A204.1 (cell line): ENCODE results near the gene PCBP3.
"Not testable (repeated sequence)": the region's sequence is repeated elsewhere in the genome, so short reads cannot be mapped to it uniquely, and the experiment has no call there.

Experiments used
- FAIRE-seq: peaks from 2 replicates; lab custom pipeline; 2012; peaks lifted over from hg19 to GRCh38; lab: Jason Lieb, UNC

PCBP3 gene

GRCh38 chr21:45970674-45971615, 327.4 kb downstream of the PCBP3 start:
- no peak for FAIRE-seq

- no peak for FAIRE-seq
Observed at GRCh38 chr21:45971616-45972352, 328.3 kb downstream of the PCBP3 start.

GRCh38 chr21:45972353-45972715, 328.8 kb downstream of the PCBP3 start:
- FAIRE-seq = no peak

DNA sequence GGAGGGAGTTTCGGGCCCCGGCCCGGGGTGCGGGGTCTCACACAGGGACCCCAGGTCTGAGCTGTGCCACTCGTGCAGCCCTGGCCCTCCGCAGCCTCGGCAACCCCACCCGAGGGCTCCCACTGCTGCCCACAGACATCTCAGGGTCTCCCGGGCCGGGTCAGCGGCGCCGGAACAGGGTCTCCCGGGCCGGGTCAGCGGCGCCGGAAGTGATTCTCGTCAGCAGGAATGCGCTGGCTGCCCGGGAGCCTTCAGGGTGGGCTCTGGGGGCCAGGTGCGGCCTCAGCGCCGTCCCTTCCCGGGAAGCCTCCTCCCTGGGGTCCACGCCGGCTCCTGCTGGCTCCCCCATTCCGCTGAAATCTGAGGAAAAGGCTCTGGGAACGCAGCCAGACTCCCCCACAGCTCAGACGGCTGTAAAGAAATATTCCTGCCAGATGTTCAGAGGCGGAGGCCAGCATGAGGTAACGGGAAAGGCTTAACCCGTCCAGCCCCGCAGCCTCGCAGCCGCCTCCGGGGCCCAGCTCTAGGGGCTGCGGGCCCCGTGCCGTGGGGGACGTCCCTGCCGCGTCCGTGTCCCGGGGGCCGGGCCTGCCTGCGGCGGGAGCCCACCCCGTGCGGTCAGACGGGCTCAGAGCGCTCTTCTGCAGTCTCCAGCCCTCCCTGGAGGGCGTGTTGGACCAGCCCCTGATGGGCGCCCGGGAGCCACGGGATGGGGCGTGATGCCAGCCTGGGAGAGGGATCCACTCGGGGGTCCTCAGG, 329.4 kb downstream of the PCBP3 start:
- FAIRE-seq = no peak

DNA sequence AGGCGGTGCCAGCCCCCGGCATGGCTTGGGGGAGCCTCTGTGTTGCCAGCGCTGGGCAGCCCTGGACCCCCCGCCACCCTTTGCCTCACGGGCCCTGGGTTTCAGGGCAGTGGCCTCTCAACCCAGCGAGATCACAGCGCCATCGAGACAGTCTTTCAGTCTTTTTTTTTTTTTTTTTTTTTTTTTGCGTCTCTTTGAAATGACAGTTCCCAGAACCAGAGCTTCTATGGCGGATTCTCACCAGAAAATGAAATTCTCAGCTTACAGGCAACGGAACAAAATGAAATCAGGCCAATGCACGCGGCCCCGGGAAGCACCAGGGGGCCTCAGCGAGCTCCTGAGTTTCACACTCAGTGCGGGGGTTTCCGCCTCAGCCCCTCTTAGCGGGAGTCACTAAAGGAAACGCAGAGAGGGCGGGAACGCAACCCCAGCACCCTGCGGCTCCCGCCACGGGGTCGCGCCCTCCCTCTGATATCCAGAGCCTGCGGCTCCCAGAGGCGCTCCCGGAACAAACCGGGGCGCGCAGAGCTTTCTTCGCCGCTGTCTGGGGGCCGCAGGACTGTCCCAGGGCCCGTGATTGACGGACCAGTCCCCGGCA, 330.0 kb downstream of the PCBP3 start:
- no peak for FAIRE-seq

- FAIRE-seq = no peak
Observed at GRCh38 chr21:45974073-45975019, 330.8 kb downstream of the PCBP3 start.

- no peak for FAIRE-seq
Observed at GRCh38 chr21:45975020-45975666, 331.6 kb downstream of the PCBP3 start.

GRCh38 chr21:45975667-45976409, 332.3 kb downstream of the PCBP3 start:
- FAIRE-seq = not testable (repeated sequence)

- FAIRE-seq = no peak
Observed at GRCh38 chr21:45976701-45977311, 333.3 kb downstream of the PCBP3 start.

DNA sequence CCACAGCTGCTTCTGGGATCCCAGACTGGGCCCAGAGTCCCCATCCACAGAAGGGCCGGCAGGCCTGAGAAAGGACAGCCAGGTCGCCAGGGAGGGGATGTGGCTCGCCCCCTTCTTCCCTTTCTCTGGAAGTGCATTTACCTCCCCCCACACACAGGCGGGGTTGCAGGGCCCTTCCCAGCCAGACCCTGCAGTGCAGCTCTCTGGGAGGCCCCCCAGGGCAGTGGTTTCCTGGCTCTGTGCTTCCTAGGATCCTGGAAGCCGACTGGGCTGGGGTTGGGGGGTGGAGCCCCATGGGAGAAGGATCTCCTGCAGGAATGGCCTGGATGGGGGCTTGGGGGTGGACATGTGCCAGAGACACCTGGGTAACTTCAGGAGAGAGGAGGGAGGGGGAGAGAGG, 333.9 kb downstream of the PCBP3 start:
- FAIRE-seq = no peak

DNA sequence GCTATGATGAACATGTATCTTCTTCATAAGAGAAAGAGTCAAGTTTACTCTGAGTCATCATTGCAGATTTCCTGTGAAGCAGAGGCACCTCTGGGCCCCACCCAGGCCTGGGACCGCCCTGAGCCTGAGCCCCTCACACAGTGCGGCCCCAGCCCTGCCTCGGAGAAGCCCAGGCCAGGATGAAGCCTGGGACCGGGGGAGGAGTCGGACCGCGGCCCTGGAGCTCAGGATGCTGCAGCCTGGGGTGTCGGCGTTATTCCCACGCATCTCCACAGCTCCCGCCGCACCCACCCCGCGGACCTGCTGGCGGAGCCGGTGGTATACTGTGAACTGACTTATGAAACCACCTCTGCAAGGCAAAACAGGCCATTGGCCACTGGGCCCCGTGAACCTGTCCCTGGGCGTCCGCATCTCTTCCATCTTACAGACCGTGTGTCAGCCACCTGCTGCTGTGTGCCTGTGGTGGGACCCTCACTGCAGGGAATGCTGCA, 335.7 kb downstream of the PCBP3 start:
- no peak for FAIRE-seq

GRCh38 chr21:45979651-45980050, 336.1 kb downstream of the PCBP3 start:
- no peak for FAIRE-seq

DNA sequence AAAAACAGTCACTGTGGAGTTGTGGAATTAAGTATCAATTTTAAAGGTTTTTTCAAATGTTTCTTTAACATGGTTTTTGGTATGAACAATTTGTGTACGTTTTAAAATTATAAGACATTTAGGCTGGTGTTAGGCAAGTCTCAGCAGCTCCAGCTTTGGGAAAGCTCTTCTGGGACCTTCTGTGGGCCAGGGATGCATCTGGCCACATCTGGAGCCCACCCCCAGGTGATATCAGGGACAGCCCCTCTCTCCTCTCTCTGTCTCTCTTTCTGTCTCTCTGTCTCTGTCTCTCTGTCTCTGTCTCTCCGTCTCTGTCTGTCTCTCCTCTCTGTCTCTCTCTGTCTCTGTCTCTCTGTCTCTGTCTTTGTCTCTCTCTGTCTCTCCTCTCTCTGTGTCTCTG, 336.7 kb downstream of the PCBP3 start:
- FAIRE-seq = no peak

- FAIRE-seq = no peak
Observed at GRCh38 chr21:45980697-45981096, 337.2 kb downstream of the PCBP3 start.

GRCh38 chr21:45981151-45982091, 337.9 kb downstream of the PCBP3 start, which contains the start of gene COL6A1:
Gene COL6A1 (plus strand): TSS chr21:45981770. CDS start chr21:45981851, 81 bp downstream.
- no peak for FAIRE-seq

GRCh38 chr21:45982092-45982757, 338.7 kb downstream of the PCBP3 start:
- no peak for FAIRE-seq
